Uterus (tissue), 4 donors: ENCODE results near the gene SIX2. TPM values are rescaled to one million over a fixed set of nuclear protein-coding genes. Genes with fewer than 3 reads are reported as not detected.

Experiments
- DNase-seq, 2 donors: peaks; one replicate each; pipeline ENCODE4 v3.0.0-alpha.2; 2019 to 2020
- H3K27ac ChIP-seq, 2 donors: fragments of 200-600 bp; sonication (generic); 1 replicate in 1 of 2; 2 replicates in 1 of 2; pipeline ENCODE4 v1.5.1; 2016 to 2018
- H3K27me3 ChIP-seq, 2 donors: fragments of 200-600 bp; sonication (generic); one replicate each; pipeline ENCODE4 v1.5.1; 2018 to 2019; ENCODE audit warnings: control low read depth in 1 of 2
- H3K36me3 ChIP-seq, 2 donors: fragments of 200-600 bp; sonication (generic); one replicate each; pipeline ENCODE4 v1.5.1; 2019; ENCODE audit warnings: control low read depth in 1 of 2
- H3K4me1 ChIP-seq, 2 donors: fragments of 200-600 bp; sonication (generic); one replicate each; pipeline ENCODE4 v1.5.1; 2018 to 2019; ENCODE audit warnings: control low read depth in 1 of 2
- H3K4me3 ChIP-seq, 2 donors: fragments of 200-600 bp; sonication (generic); 1 replicate in 1 of 2; 2 replicates in 1 of 2; pipeline ENCODE4 v1.5.1; 2018 to 2019; ENCODE audit warnings: mild to moderate bottlenecking in 1 of 2
- H3K9me3 ChIP-seq, 2 donors: fragments of 200-600 bp; sonication (generic); one replicate each; pipeline ENCODE4 v1.5.1; 2019; ENCODE audit warnings: control low read depth in 1 of 2
- CTCF ChIP-seq, 4 experiments: fragments of 200-600 bp in 2 of 4; fragments of 450-650 bp in 2 of 4; sonication (generic) in 2 of 4; IDR thresholded peaks; one replicate each; pipeline ENCODE4 v1.5.1; 2016 to 2019; ENCODE audit warnings: antibody characterized with exemption in 4 of 4, mild to moderate bottlenecking in 2 of 4, moderate library complexity in 1 of 4
- POLR2A ChIP-seq, 2 donors: fragments of 450-650 bp; IDR thresholded peaks; one replicate each; pipeline ENCODE4 v1.6.1; 2016; ENCODE audit warnings: antibody characterized with exemption in 2 of 2, mild to moderate bottlenecking in 1 of 2, moderate library complexity in 1 of 2
- intact Hi-C: fragments of 100-400 bp; cut with DNase I; formaldehyde crosslinking; loops from one replicate; pipeline ENCODE4 v1.15.1; 2023; ENCODE audit warnings: low total_unique reads
- total RNA-seq, 4 donors: library from RNA; depleted of rRNA in 3 of 4; stranded (reverse); fragments of >200 nt in 3 of 4; gene quantifications; one replicate each; pipeline versions ENCODE4 v1.1.0 to v1.2.4, GENCODE V29; 2014 to 2023
- donor health status: DM: yes; HTN: yes; CAD: no.

Gene SIX2
- total RNA-seq, 4 donors from 2014 or later: 0.24 to 0.48 TPM; not detected in 2

- intact Hi-C loops: no loop called here
- H3K36me3 ChIP-seq: no peaks in the 10 kb centered on the region
- peaks cover 9 to 27% of the 10 kb centered on the region in 2 donors for H3K27me3 ChIP-seq
- no peaks in the 10 kb centered on the region for H3K9me3 ChIP-seq
- peak overlapping the region; percentile 53 to 58 for H3K27ac ChIP-seq
- TF ChIP-seq CTCF (IDR thresholded peaks at IDR 0.05) (no peak), POLR2A (IDR thresholded peaks at IDR 0.05) (no peak)
- H3K4me3 ChIP-seq: peak overlapping the region; percentile 21 to 30
- peaks cover 0 to 22% of the 10 kb centered on the region in 2 donors for H3K4me1 ChIP-seq
- DNase-seq: peak; percentile 45 to 55
Measured at GRCh38 chr2:45009928-45010701, 863 bp upstream of the SIX2 start.

- no peaks in the 10 kb centered on the region for H3K36me3 ChIP-seq
- intact Hi-C loops: no loop called here
- H3K9me3 ChIP-seq: no peaks in the 10 kb centered on the region
- H3K27me3 ChIP-seq: peaks cover 16 to 17% of the 10 kb centered on the region in 2 donors
- peaks cover 0 to 22% of the 10 kb centered on the region in 2 donors for H3K4me1 ChIP-seq
- H3K4me3 ChIP-seq: peak overlapping the region in 1 of 2 donors; percentile 30
- no peak overlapping the region for H3K27ac ChIP-seq
- no peak for TF ChIP-seq CTCF (IDR thresholded peaks at IDR 0.05)
- TF ChIP-seq POLR2A (IDR thresholded peaks at IDR 0.05): no peak
- no peak for DNase-seq
Measured at GRCh38 chr2:45008296-45009129, 739 bp downstream of the SIX2 start.

GRCh38 chr2:45007961-45008295 is 1.3 kb downstream of the SIX2 start:
- H3K4me3 ChIP-seq: no peak overlapping the region
- no peak overlapping the region for H3K27ac ChIP-seq
- TF ChIP-seq CTCF (IDR thresholded peaks at IDR 0.05) (no peak), POLR2A (IDR thresholded peaks at IDR 0.05) (no peak)
- peaks cover 12 to 16% of the 10 kb centered on the region in 2 donors for H3K27me3 ChIP-seq
- no peak for DNase-seq
- peaks cover 0 to 17% of the 10 kb centered on the region in 2 donors for H3K4me1 ChIP-seq
- intact Hi-C loops: no loop called here
- H3K36me3 ChIP-seq: no peaks in the 10 kb centered on the region
- no peaks in the 10 kb centered on the region for H3K9me3 ChIP-seq

GRCh38 chr2:45006942-45007287 is 2.3 kb downstream of the SIX2 start:
- DNase-seq: no peak
- Histone ChIP-seq H3K27me3 (peaks cover 9 to 20% of the 10 kb centered on the region in 2 donors), H3K36me3 (no peaks in the 10 kb centered on the region), H3K27ac (no peak overlapping the region), H3K4me3 (no peak overlapping the region), H3K9me3 (no peaks in the 10 kb centered on the region), H3K4me1 (peaks cover 0 to 16% of the 10 kb centered on the region in 2 donors)
- intact Hi-C loops: no loop called here
- no peak for TF ChIP-seq POLR2A (IDR thresholded peaks at IDR 0.05)
- no peak for TF ChIP-seq CTCF (IDR thresholded peaks at IDR 0.05)
